ENCODE measurements around the gene YJEFN3. TPM values are rescaled to one million over a fixed set of nuclear protein-coding genes. Genes with fewer than 3 reads are reported as not detected.

Gene YJEFN3
- total and polyA plus RNA-seq, 2 donors (not counting 3 experiments of a cell fraction or from before 2014, with no cell fraction given) = 1.9 to 2.1 TPM

- Histone ChIP-seq H2AFZ (ENCODE audit: low read depth, low read length) (no peak overlapping the region), H3K27me3 (ENCODE audit: control insufficient read depth in 2 of 2, insufficient read depth in 2 of 2, low read length in 2 of 2) (peaks cover 25 to 29% of the 10 kb centered on the region in 2 experiments), H3K4me3 (replicated peaks in 1 of 3; ENCODE audit: insufficient read depth in 1 of 3, low read depth in 1 of 3, low read length in 3 of 3) (no peak overlapping the region), H3K9me1 (replicated peaks; ENCODE audit: control insufficient read depth, extremely low read depth, insufficient read depth, low read length) (no peaks in the 10 kb centered on the region), H3K36me3 (ENCODE audit: control insufficient read depth in 2 of 2, extremely low read depth in 1 of 2, insufficient read depth in 2 of 2, low read length in 2 of 2) (no peaks in the 10 kb centered on the region), H3K27ac (ENCODE audit: insufficient read depth, low read depth, low read length) (no peak overlapping the region), H3K4me2 (ENCODE audit: insufficient read depth, low read length) (no peak overlapping the region), H3K79me2 (ENCODE audit: control insufficient read depth, insufficient read depth, low read length) (no peaks in the 10 kb centered on the region), H3K4me1 (ENCODE audit: control insufficient read depth, extremely low read depth, insufficient read depth, low read length) (no peaks in the 10 kb centered on the region), H4K20me1 (replicated peaks; ENCODE audit: control insufficient read depth, extremely low read depth, insufficient read depth, low read length) (no peaks in the 10 kb centered on the region), H3K9ac (replicated peaks; ENCODE audit: extremely low read depth, insufficient read depth, low read length) (no peak overlapping the region), H3K9me3 (replicated peaks; ENCODE audit: control insufficient read depth, insufficient read depth, low read length) (no peaks in the 10 kb centered on the region)
- ChIA-PET POLR2A (no interaction called here), CTCF (interaction anchor here (3.2 kb wide), 1 partner anchor 11 kb away, joined by 12 read pairs; no protein-coding TSS in a partner anchor)
- FAIRE-seq (no peak), DNase-seq (ENCODE audit: low read depth, low spot score) (no peak)
- TF ChIP-seq MAX (IDR thresholded peaks at IDR 0.05; ENCODE audit: insufficient read depth, insufficient read length) = no peak
- TF ChIP-seq POLR2A (IDR thresholded peaks at IDR 0.05; ENCODE audit: low read depth, low read length) = no peak
- no peak for TF ChIP-seq CTCF (IDR thresholded peaks at IDR 0.05; ENCODE audit: extremely low read depth in 1 of 2, insufficient read depth in 1 of 2, low read depth in 1 of 2, low read length in 2 of 2)
- no TSS peak for BruUV-seq (replicated peaks)
- intact Hi-C loops (cut with micrococcal nuclease) (no loop called here), dilution Hi-C loops (cut with MboI; ENCODE audit: extremely low pct_ligation_motif_present, low sequenced_read_pairs) (no loop called here)
Observed at GRCh38 chr19:19542507-19542906, 13.8 kb downstream of the YJEFN3 start.

GRCh38 chr19:19543101-19543500, 14.4 kb downstream of the YJEFN3 start:
- H4K20me1 ChIP-seq (replicated peaks; ENCODE audit: control insufficient read depth, extremely low read depth, insufficient read depth, low read length) = no peaks in the 10 kb centered on the region

More at GRCh38 chr19:19543101-19543500, 14.4 kb downstream of the YJEFN3 start:
- H3K4me2 ChIP-seq (ENCODE audit: insufficient read depth, low read length) = no peak overlapping the region
- peaks cover 21 to 23% of the 10 kb centered on the region in 2 experiments for H3K27me3 ChIP-seq (ENCODE audit: control insufficient read depth in 2 of 2, insufficient read depth in 2 of 2, low read length in 2 of 2)
- H2AFZ ChIP-seq (ENCODE audit: low read depth, low read length) = no peak overlapping the region
- ChIA-PET POLR2A (no interaction called here), CTCF (interaction anchor here (3.2 kb wide), 1 partner anchor 10 kb away, joined by 12 read pairs; no protein-coding TSS in a partner anchor)
- no peaks in the 10 kb centered on the region for H3K9me3 ChIP-seq (replicated peaks; ENCODE audit: control insufficient read depth, insufficient read depth, low read length)
- TF ChIP-seq CTCF (IDR thresholded peaks at IDR 0.05; ENCODE audit: extremely low read depth in 1 of 2, insufficient read depth in 1 of 2, low read depth in 1 of 2, low read length in 2 of 2) = no peak
- no peak for TF ChIP-seq POLR2A (IDR thresholded peaks at IDR 0.05; ENCODE audit: low read depth, low read length)
- no peak for TF ChIP-seq POLR2AphosphoS5 (IDR thresholded peaks at IDR 0.05; ENCODE audit: insufficient read depth, low read depth, low read length)
- no peak for TF ChIP-seq MYC (IDR thresholded peaks at IDR 0.05; ENCODE audit: low read depth, low read length)
- TF ChIP-seq JUN (IDR thresholded peaks at IDR 0.05; ENCODE audit: borderline replicate concordance, insufficient read depth, insufficient read length, low read depth) = no peak
- TF ChIP-seq FOS (IDR thresholded peaks at IDR 0.05; ENCODE audit: borderline replicate concordance, insufficient read depth, low read length) = no peak
- TF ChIP-seq GATA2 (IDR thresholded peaks at IDR 0.05; ENCODE audit: insufficient read depth, insufficient read length, low read depth, low read length) = no peak
- TF ChIP-seq EZH2 (IDR thresholded peaks at IDR 0.05; ENCODE audit: borderline replicate concordance, low read depth, low read length, severe bottlenecking) = no peak
- no peak for TF ChIP-seq MAX (IDR thresholded peaks at IDR 0.05; ENCODE audit: insufficient read depth, insufficient read length)
- no peaks in the 10 kb centered on the region for H3K9me1 ChIP-seq (replicated peaks; ENCODE audit: control insufficient read depth, extremely low read depth, insufficient read depth, low read length)
- no peaks in the 10 kb centered on the region for H3K36me3 ChIP-seq (ENCODE audit: control insufficient read depth in 2 of 2, extremely low read depth in 1 of 2, insufficient read depth in 2 of 2, low read length in 2 of 2)
- dilution Hi-C loops (cut with MboI; ENCODE audit: extremely low pct_ligation_motif_present, low sequenced_read_pairs) (no loop called here), intact Hi-C loops (cut with micrococcal nuclease) (no loop called here)
- DNase-seq (ENCODE audit: low read depth, low spot score) = no peak
- no peaks in the 10 kb centered on the region for H3K4me1 ChIP-seq (ENCODE audit: control insufficient read depth, extremely low read depth, insufficient read depth, low read length)
- no peak overlapping the region for H3K27ac ChIP-seq (ENCODE audit: insufficient read depth, low read depth, low read length)
- no peak overlapping the region for H3K9ac ChIP-seq (replicated peaks; ENCODE audit: extremely low read depth, insufficient read depth, low read length)
- H3K4me3 ChIP-seq (replicated peaks in 1 of 3; ENCODE audit: insufficient read depth in 1 of 3, low read depth in 1 of 3, low read length in 3 of 3) = no peak overlapping the region
- BruUV-seq (replicated peaks) = no TSS peak
- FAIRE-seq = no peak
- H3K79me2 ChIP-seq (ENCODE audit: control insufficient read depth, insufficient read depth, low read length) = no peaks in the 10 kb centered on the region
